Fibroblast of the conjunctiva (primary cell): ENCODE data around the gene BUD23.
"Not testable (repeated sequence)": the region's sequence is repeated elsewhere in the genome, so short reads cannot be mapped to it uniquely, and the experiment has no call there.

Experiments
- DNase-seq: peaks from one replicate; pipeline ENCODE4 v3.0.0-alpha.2; 2010; ENCODE audit warnings: low read depth

BUD23 gene

DNA sequence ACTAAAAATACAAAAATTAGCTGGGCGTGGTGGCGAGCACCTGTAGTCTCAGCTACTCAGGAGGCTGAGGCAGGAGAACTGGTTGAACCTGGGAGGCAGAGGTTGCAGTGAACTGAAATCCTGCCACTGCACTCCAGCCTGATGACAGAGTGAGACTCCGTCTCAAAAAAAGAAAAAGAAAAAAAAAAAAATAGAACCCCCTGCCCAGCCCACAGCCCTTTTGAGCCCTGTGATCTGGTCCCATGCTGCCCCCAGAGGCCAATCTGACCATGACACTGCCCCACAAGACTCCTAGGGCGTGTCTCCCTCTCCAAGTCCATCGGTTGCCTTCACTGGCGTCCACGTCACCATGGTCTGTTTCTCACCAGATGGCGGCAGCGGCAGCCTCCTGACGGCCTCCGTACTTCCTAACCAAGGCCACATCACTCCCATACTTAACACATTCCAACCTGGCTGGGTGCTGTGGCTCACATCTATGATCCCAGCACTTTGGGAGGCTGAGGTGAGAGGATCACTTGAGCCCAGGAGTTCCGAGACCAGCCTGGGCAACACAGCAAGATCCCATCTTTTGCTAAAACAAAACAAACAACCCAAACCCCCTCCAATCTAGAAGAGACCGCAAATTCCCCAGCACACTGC is 18.1 kb downstream of the BUD23 start:
- DNase-seq, result peak; percentile 35

GRCh38 chr7:73702226-73702625 is 18.8 kb downstream of the BUD23 start:
- DNase-seq, result no peak

GRCh38 chr7:73702665-73703064 is 19.3 kb downstream of the BUD23 start:
- no peak for DNase-seq

DNA sequence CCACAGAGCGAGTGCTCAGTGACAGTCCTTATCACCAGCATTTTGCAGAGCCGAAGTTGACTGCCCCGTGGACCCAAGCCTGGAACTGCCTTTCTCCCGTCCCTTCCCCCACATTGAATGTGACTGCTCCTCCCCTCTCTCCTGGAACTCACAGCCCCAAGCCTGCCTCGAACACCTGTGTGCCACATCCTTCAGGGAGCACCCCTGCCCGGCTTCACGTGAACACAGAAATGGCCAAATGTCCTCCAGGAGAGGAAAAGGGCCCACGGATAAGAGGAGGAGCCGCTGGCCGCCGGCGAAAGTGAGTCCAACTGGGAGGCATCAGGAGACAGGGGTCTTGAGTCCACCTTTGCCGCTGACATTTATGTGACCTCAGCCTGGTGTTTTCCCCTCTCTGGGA is 19.8 kb downstream of the BUD23 start:
- no peak for DNase-seq

- DNase-seq, result peak; percentile 32
Observed at GRCh38 chr7:73703757-73704639, 20.6 kb downstream of the BUD23 start.

DNA sequence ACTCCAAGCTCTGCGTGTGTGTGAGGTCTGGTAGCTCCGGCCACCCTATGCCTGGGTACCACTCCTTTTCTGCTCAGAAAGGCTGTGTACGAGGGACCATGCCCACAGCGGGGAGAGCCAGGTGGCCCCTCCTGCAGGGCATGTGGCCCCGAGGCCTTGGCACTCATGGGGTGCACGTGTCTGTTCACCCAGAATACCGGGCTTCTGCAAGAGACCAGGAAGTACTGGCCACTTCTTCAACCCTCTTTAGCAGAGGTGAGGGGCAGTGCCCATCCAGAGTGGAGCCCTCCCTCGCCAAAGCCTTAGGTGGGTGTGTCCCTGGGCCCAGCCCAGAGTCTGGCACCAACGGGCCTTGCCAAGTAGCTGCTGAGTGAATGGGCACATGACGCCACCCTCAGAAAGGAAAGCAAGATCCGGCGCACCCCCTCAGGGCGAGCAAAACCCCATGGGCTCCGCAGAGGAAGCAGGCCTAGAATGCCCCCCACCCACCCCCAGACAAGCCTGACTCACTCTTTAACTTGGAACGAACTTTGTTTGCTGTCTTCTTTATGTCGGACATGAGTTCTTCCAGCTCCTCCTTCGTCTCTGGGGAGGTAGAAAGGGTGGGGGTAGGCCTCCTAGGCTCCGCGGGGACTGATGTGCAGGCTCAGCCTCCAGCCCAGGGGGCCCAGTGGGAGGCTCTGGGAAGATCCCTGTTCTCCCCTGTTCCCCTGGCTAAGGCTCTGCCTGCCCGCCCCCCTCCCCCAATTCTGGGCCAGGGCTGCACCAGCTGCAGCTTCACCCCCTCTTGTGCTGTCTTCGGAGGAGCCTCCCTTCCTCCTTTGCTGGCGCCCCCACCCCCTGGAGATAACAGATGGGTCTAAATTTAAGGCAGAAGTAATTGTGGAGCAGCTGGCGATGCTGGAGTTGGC is 21.5 kb downstream of the BUD23 start:
- DNase-seq, result peak; percentile 69

DNA sequence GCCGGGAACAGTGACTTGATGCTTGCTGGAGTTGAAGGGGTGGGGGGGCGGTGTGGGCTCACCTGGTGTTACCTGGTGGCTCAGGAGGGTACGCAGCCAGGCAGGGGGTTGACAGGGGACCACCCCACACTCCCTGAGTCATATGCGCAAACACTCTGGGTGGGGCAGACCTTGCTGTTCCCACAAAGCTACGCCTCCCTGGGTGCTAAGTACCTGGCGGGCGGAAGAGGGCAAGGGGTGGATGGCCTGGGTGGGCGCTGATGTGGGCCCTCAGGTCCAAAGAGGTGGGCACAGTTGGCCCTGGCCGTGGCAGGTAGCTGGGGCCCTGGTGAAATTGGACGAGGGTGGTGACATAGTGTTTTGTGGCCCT is 22.1 kb downstream of the BUD23 start:
- no peak for DNase-seq

- DNase-seq, result no peak
Observed at GRCh38 chr7:73706126-73707044, 23.0 kb downstream of the BUD23 start.

GRCh38 chr7:73707045-73707631 is 23.7 kb downstream of the BUD23 start:
- no peak for DNase-seq

GRCh38 chr7:73708961-73709549 is 25.7 kb downstream of the BUD23 start:
- no peak for DNase-seq

- DNase-seq, result no peak
Observed at GRCh38 chr7:73712773-73713172, 29.4 kb downstream of the BUD23 start.

GRCh38 chr7:73713319-73713718 is 29.9 kb downstream of the BUD23 start:
- not testable (repeated sequence) for DNase-seq

- DNase-seq, result peak; percentile 91
Observed at GRCh38 chr7:73715648-73716317, 32.4 kb downstream of the BUD23 start.

DNA sequence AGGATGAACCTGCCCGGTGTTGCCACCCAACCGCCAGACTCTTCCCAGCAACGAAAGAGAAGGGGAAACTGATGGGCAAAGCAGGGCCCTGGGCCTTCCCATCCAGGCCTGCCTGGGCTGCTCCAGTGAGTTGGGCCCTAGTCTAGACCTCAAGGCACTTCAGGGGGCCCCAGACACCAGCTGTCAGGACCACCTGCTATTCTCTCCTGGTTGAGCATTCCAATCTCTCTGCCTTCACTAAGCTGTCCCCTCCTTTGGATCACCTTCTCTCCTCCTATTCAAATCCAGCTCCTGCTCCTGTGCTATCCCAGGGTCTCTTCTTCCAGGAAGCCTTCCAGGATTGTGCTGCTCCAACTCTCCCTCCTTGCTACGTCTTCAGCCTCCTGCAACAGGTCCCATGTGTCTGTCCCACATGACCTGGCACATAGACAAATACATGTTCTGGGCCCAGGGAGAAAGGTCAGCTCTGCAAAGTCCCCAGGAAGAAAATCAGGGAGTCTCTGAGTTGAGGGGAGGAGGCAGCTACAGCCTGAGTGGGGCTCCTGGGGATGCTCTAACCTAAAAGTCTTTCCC is 33.0 kb downstream of the BUD23 start:
- DNase-seq, result no peak

DNA sequence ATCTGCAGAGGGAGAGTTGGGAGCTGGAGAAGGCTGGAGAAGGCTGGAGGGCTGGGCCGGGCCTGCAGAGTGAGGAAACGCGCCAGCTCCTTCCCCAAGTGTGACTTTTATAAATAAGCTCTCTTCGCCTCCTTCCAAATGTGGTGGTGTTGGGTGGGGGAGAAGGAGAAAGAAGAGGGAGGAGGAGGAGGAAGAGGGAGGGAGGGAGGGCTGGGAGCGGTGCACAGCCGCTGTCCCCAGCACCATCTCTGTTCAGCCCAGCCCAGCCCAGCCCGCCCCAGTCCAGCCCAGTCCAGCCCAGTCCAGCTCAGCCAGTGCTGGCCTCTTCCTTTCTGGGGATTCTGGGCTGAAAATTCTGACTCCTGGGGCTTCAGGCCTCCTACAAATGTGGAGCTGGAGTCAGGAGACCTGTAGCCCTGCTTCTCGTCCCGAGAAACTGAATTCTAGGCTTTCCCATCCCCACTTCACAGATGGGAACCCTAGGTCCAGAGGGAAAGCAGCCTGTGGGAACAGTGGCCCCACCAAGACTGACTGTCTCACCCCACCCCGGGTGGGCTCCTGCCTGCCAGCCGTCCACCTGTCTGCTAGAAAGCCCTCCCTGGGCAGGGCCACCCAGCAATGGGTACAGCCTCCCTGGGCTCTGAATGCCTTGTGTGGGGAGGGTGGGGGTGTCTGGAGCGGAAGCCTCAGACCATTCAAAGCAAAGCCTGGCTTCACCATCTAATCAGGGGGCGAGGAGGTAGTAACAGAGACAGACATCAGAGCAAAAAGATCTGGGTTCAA is 33.8 kb downstream of the BUD23 start:
- no peak for DNase-seq

- no peak for DNase-seq
Observed at GRCh38 chr7:73717991-73718405, 34.6 kb downstream of the BUD23 start.

- DNase-seq, result no peak
Observed at GRCh38 chr7:73718438-73718881, 35.1 kb downstream of the BUD23 start.

GRCh38 chr7:73718905-73719805 is 35.8 kb downstream of the BUD23 start, which contains the start of gene STX1A:
Gene STX1A (minus strand): TSS chr7:73719669. CDS start chr7:73719631, 38 bp downstream.
- peak; percentile 31 for DNase-seq
